ENCODE measurements around the gene SLC9A9. TPM values are rescaled to one million over a fixed set of nuclear protein-coding genes. Genes with fewer than 3 reads are reported as not detected.
"Not testable (repeated sequence)": the region's sequence is repeated elsewhere in the genome, so short reads cannot be mapped to it uniquely, and the experiment has no call there.

SLC9A9 gene
- total RNA-seq, 6 experiments from 2014 or later, result 0.10 to 0.55 (median 0.33) TPM; not detected in 2

- Mint-ChIP-seq H3K27ac (no peak overlapping the region), H3K4me1 (ENCODE audit: low read depth) (no peaks in the 10 kb centered on the region), H3K9me3 (no peaks in the 10 kb centered on the region; the same call in 1 of the 2 replicates), H3K27me3 (ENCODE audit: insufficient read depth) (peaks cover 2% of the 10 kb centered on the region), H3K36me3 (ENCODE audit: low read depth) (no peaks in the 10 kb centered on the region), H3K4me3 (no peak overlapping the region)
- TF ChIP-seq, protein P1, sequence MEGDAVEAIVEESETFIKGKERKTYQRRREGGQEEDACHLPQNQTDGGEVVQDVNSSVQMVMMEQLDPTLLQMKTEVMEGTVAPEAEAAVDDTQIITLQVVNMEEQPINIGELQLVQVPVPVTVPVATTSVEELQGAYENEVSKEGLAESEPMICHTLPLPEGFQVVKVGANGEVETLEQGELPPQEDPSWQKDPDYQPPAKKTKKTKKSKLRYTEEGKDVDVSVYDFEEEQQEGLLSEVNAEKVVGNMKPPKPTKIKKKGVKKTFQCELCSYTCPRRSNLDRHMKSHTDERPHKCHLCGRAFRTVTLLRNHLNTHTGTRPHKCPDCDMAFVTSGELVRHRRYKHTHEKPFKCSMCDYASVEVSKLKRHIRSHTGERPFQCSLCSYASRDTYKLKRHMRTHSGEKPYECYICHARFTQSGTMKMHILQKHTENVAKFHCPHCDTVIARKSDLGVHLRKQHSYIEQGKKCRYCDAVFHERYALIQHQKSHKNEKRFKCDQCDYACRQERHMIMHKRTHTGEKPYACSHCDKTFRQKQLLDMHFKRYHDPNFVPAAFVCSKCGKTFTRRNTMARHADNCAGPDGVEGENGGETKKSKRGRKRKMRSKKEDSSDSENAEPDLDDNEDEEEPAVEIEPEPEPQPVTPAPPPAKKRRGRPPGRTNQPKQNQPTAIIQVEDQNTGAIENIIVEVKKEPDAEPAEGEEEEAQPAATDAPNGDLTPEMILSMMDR (IDR thresholded peaks at IDR 0.05), result no peak
- DNase-seq, result no peak
These were observed 322.2 kb downstream of the SLC9A9 start for GRCh38 chr3:143526011-143526545.

- no peaks in the 10 kb centered on the region; the same call in 1 of the 2 replicates for H3K9me3 Mint-ChIP-seq
- TF ChIP-seq, protein P1 (IDR thresholded peaks at IDR 0.05), result no peak
- H3K27ac Mint-ChIP-seq, result no peak overlapping the region
- DNase-seq, result no peak
- no peak overlapping the region for H3K4me3 Mint-ChIP-seq
- no peaks in the 10 kb centered on the region for H3K36me3 Mint-ChIP-seq (ENCODE audit: low read depth)
- H3K4me1 Mint-ChIP-seq (ENCODE audit: low read depth), result no peaks in the 10 kb centered on the region
- H3K27me3 Mint-ChIP-seq (ENCODE audit: insufficient read depth), result peaks cover 2% of the 10 kb centered on the region
These were observed 322.9 kb downstream of the SLC9A9 start for GRCh38 chr3:143525408-143525807.

- DNase-seq, result no peak
- Mint-ChIP-seq H3K36me3 (ENCODE audit: low read depth) (no peaks in the 10 kb centered on the region), H3K4me1 (ENCODE audit: low read depth) (peaks cover 6% of the 10 kb centered on the region; the same call in 1 of the 2 replicates), H3K27ac (no peak overlapping the region), H3K27me3 (ENCODE audit: insufficient read depth) (no peaks in the 10 kb centered on the region; the same call in 1 of the 2 replicates), H3K4me3 (no peak overlapping the region), H3K9me3 (peaks cover 5% of the 10 kb centered on the region; the same call in 1 of the 2 replicates)
- TF ChIP-seq, protein P1 (IDR thresholded peaks at IDR 0.05), result no peak
These were observed 326.5 kb downstream of the SLC9A9 start for GRCh38 chr3:143521803-143522202.

DNA sequence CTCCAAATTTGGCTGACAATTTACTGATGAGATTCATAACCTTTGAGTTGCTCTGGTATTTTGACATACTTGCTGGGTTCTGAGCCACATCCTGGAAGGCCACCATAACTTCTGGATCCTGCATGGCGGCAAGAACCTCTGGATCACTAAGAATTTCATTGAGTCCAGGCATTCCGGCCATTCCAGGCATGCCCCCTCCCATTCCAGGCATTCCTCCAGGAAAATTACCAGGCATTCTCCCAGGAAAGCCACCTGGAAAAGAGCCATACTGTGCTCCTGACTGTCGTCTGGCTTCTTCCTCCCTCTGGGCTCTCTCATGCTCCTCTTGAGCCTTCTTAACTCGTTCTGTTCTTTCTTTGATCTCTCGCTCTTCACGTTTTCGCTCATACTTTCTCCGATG is 331.1 kb downstream of the SLC9A9 start:
- H3K36me3 Mint-ChIP-seq (ENCODE audit: low read depth); H3K9me3 Mint-ChIP-seq; DNase-seq; H3K27ac Mint-ChIP-seq; H3K4me1 Mint-ChIP-seq (ENCODE audit: low read depth); H3K4me3 Mint-ChIP-seq; H3K27me3 Mint-ChIP-seq (ENCODE audit: insufficient read depth): not testable (repeated sequence)

GRCh38 chr3:143514874-143515273 is 333.4 kb downstream of the SLC9A9 start:
- no peak overlapping the region for H3K27ac Mint-ChIP-seq
- no peak overlapping the region for H3K4me3 Mint-ChIP-seq
- H3K36me3 Mint-ChIP-seq (ENCODE audit: low read depth), result no peaks in the 10 kb centered on the region
- H3K4me1 Mint-ChIP-seq (ENCODE audit: low read depth), result peaks cover 6% of the 10 kb centered on the region; the same call in 1 of the 2 replicates
- no peak for DNase-seq
- TF ChIP-seq, protein P1 (IDR thresholded peaks at IDR 0.05), result no peak
- peaks cover 5% of the 10 kb centered on the region; the same call in 1 of the 2 replicates for H3K9me3 Mint-ChIP-seq
- H3K27me3 Mint-ChIP-seq (ENCODE audit: insufficient read depth), result no peaks in the 10 kb centered on the region

DNA sequence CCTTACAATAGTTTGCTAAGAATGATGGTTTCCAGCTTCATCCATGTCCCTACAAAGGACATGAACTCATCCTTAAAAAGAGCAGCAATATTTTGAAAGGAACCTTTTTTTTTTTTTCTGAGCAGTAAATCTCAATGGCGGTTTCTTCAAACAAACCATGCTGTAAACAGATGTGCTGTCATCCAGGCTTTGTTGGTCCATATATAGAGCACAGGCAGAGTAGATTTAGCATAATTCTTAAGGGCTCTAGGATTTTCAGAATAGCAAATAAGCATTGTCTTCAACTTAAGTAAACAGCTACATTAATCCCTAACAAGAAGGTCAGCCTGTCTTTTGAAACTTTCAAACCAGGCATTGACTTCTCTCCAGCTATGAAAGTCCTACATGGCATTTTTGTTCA is 334.2 kb downstream of the SLC9A9 start:
- H3K4me1 Mint-ChIP-seq (ENCODE audit: low read depth), result peaks cover 6% of the 10 kb centered on the region; the same call in 1 of the 2 replicates
- DNase-seq, result no peak
- H3K36me3 Mint-ChIP-seq (ENCODE audit: low read depth), result no peaks in the 10 kb centered on the region
- H3K4me3 Mint-ChIP-seq, result no peak overlapping the region
- peaks cover 5% of the 10 kb centered on the region; the same call in 1 of the 2 replicates for H3K9me3 Mint-ChIP-seq
- no peak overlapping the region for H3K27ac Mint-ChIP-seq
- TF ChIP-seq, protein P1 (IDR thresholded peaks at IDR 0.05), result no peak
- no peaks in the 10 kb centered on the region for H3K27me3 Mint-ChIP-seq (ENCODE audit: insufficient read depth)
